ENCODE results near the gene TDRD3. TPM values are rescaled to one million over a fixed set of nuclear protein-coding genes. Genes with fewer than 3 reads are reported as not detected.

TDRD3 gene
- 18.5 to 26.5 TPM (median 22.3 TPM) in 3 replicates for total RNA-seq
- long read RNA-seq, partial matches to known transcripts: 4 of 10 reads
- long read RNA-seq, other reads (novel, unspliced or antisense): 6 of 10 reads

GRCh38 chr13:60396783-60397703 is at the start of gene TDRD3:
Gene TDRD3, plus strand, starts transcription at chr13:60397220. Its CDS starts 145 bp downstream, at chr13:60397365.
- Mint-ChIP-seq H3K4me1 (ENCODE audit: low read depth) (peaks cover 32% of the 10 kb centered on the region), H3K27me3 (ENCODE audit: low read depth) (no peaks in the 10 kb centered on the region), H3K27ac (ENCODE audit: unreplicated experiment) (peak within 1 kb of the TSS; percentile 89), H3K36me3 (ENCODE audit: low read depth) (no peaks in the 10 kb centered on the region), H3K9me3 (ENCODE audit: low read depth) (no peaks in the 10 kb centered on the region), H3K4me3 (ENCODE audit: unreplicated experiment) (peak within 1 kb of the TSS; percentile 82)
- TF ChIP-seq CTCF (IDR thresholded peaks at IDR 0.05): peak; percentile 96
- DNase-seq (ENCODE audit: low spot score): peak; percentile 94

GRCh38 chr13:60347690-60348089 is 49.3 kb upstream of the TDRD3 start:
- peaks cover 11% of the 10 kb centered on the region for H3K27me3 Mint-ChIP-seq (ENCODE audit: low read depth)
- no peak for TF ChIP-seq CTCF (IDR thresholded peaks at IDR 0.05)
- H3K9me3 Mint-ChIP-seq (ENCODE audit: low read depth): peaks cover 3% of the 10 kb centered on the region
- H3K4me3 Mint-ChIP-seq (ENCODE audit: unreplicated experiment): no peak overlapping the region
- H3K27ac Mint-ChIP-seq (ENCODE audit: unreplicated experiment): no peak overlapping the region
- peaks cover 15% of the 10 kb centered on the region for H3K4me1 Mint-ChIP-seq (ENCODE audit: low read depth)
- DNase-seq (ENCODE audit: low spot score): no peak
- no peaks in the 10 kb centered on the region for H3K36me3 Mint-ChIP-seq (ENCODE audit: low read depth)

- no peak for TF ChIP-seq CTCF (IDR thresholded peaks at IDR 0.05)
- H3K27me3 Mint-ChIP-seq (ENCODE audit: low read depth): peaks cover 11% of the 10 kb centered on the region
- H3K9me3 Mint-ChIP-seq (ENCODE audit: low read depth): peaks cover 5% of the 10 kb centered on the region
- no peak for DNase-seq (ENCODE audit: low spot score)
- H3K36me3 Mint-ChIP-seq (ENCODE audit: low read depth): no peaks in the 10 kb centered on the region
- H3K27ac Mint-ChIP-seq (ENCODE audit: unreplicated experiment): no peak overlapping the region
- no peak overlapping the region for H3K4me3 Mint-ChIP-seq (ENCODE audit: unreplicated experiment)
- peaks cover 15% of the 10 kb centered on the region for H3K4me1 Mint-ChIP-seq (ENCODE audit: low read depth)
Measured at GRCh38 chr13:60348097-60348496, 48.9 kb upstream of the TDRD3 start.

GRCh38 chr13:60351326-60351725 is 45.7 kb upstream of the TDRD3 start:
- Mint-ChIP-seq H3K27ac (ENCODE audit: unreplicated experiment) (peak overlapping the region; percentile 14), H3K4me3 (ENCODE audit: unreplicated experiment) (no peak overlapping the region), H3K9me3 (ENCODE audit: low read depth) (peaks cover 6% of the 10 kb centered on the region), H3K27me3 (ENCODE audit: low read depth) (peaks cover 9% of the 10 kb centered on the region), H3K4me1 (ENCODE audit: low read depth) (peaks cover 19% of the 10 kb centered on the region), H3K36me3 (ENCODE audit: low read depth) (no peaks in the 10 kb centered on the region)
- peak; percentile 17 for TF ChIP-seq CTCF (IDR thresholded peaks at IDR 0.05)
- DNase-seq (ENCODE audit: low spot score): no peak

- Mint-ChIP-seq H3K4me3 (ENCODE audit: unreplicated experiment) (no peak overlapping the region), H3K4me1 (ENCODE audit: low read depth) (peaks cover 19% of the 10 kb centered on the region), H3K27ac (ENCODE audit: unreplicated experiment) (peak overlapping the region; percentile 14), H3K36me3 (ENCODE audit: low read depth) (no peaks in the 10 kb centered on the region), H3K27me3 (ENCODE audit: low read depth) (peaks cover 9% of the 10 kb centered on the region), H3K9me3 (ENCODE audit: low read depth) (peaks cover 6% of the 10 kb centered on the region)
- no peak for DNase-seq (ENCODE audit: low spot score)
- peak; percentile 6 for TF ChIP-seq CTCF (IDR thresholded peaks at IDR 0.05)
Measured at GRCh38 chr13:60351855-60352615, 45.0 kb upstream of the TDRD3 start.

All from chondrocyte (in vitro differentiated cells).